Naive thymus-derived CD4-positive, alpha-beta T cell (primary cell): ENCODE results near the gene OR6N2. TPM values are rescaled to one million over a fixed set of nuclear protein-coding genes. Genes with fewer than 3 reads are reported as not detected.
A peak's percentile ranks its signal among the peaks of the same experiment; 100 is the strongest.

Experiments
- ATAC-seq: fragments of 150-1000 bp; cut with Tn5 transposase; 2 replicates; pipeline ENCODE4 v1.10.0; 2021; ENCODE audit warnings: mild to moderate bottlenecking, moderate library complexity
- CTCF ChIA-PET: fragments of 350-600 bp; sonication (Branson Sonifier 250); formaldehyde crosslinking; loops from one replicate; lab custom pipeline; 2021; ENCODE audit warnings: antibody characterized with exemption; lab: Charles Lee
- POLR2A ChIA-PET: fragments of 350-600 bp; sonication (Branson Sonifier 250); formaldehyde crosslinking; loops from one replicate; lab custom pipeline; 2021; ENCODE audit warnings: antibody characterized with exemption, inconsistent platforms; lab: Charles Lee
- DNase-seq, 9 donors: peaks; one replicate each; pipeline versions ENCODE4 v3.0.0 to v3.0.0-alpha.2; 2020 to 2022; ENCODE audit warnings: mixed read lengths in 1 of 9
- H3K27ac ChIP-seq: one replicate; pipeline ENCODE4 v1.7.0; 2013; ENCODE audit warnings: mild to moderate bottlenecking, low read depth, low read length, moderate library complexity
- H3K27me3 ChIP-seq, 2 donors: one replicate each; pipeline ENCODE4 v1.7.0; 2013; ENCODE audit warnings: low read length in 2 of 2, mild to moderate bottlenecking in 2 of 2, moderate library complexity in 2 of 2; ENCODE audit not compliant: control insufficient read depth in 2 of 2, insufficient read depth in 2 of 2
- H3K36me3 ChIP-seq, 3 experiments: 1 replicate in 2 of 3; 2 replicates in 1 of 3; pipeline ENCODE4 v1.7.0; 2013; ENCODE audit warnings: low read length in 3 of 3, mild to moderate bottlenecking in 3 of 3, moderate library complexity in 1 of 3; ENCODE audit not compliant: insufficient read depth in 3 of 3, control insufficient read depth in 2 of 3
- H3K4me1 ChIP-seq, 2 donors: one replicate each; pipeline ENCODE4 v1.7.0; 2013; ENCODE audit warnings: low read length in 2 of 2, mild to moderate bottlenecking in 2 of 2, moderate library complexity in 1 of 2; ENCODE audit not compliant: control insufficient read depth in 2 of 2, insufficient read depth in 2 of 2
- H3K4me3 ChIP-seq: 2 replicates; pipeline ENCODE4 v1.7.0; 2013; ENCODE audit warnings: mild to moderate bottlenecking, low read length
- H3K9me3 ChIP-seq, 3 experiments: 1 replicate in 2 of 3; 2 replicates in 1 of 3; pipeline ENCODE4 v1.7.0; 2013; ENCODE audit warnings: low read length in 3 of 3; ENCODE audit not compliant: control insufficient read depth in 2 of 3
- H3K27ac Mint-ChIP-seq, 9 donors: one replicate each; pipeline ENCODE4 v1.8.0; 2020 to 2022; ENCODE audit warnings: mixed read lengths in 9 of 9, mild to moderate bottlenecking in 8 of 9, moderate library complexity in 5 of 9, inconsistent platforms in 2 of 9
- H3K27me3 Mint-ChIP-seq, 5 donors: one replicate each; pipeline ENCODE4 v1.8.0; 2021 to 2022; ENCODE audit warnings: mixed read lengths in 5 of 5, mild to moderate bottlenecking in 1 of 5
- H3K36me3 Mint-ChIP-seq, 5 donors: one replicate each; pipeline ENCODE4 v1.8.0; 2020 to 2022; ENCODE audit warnings: mixed read lengths in 5 of 5, mild to moderate bottlenecking in 3 of 5, inconsistent platforms in 1 of 5
- H3K4me1 Mint-ChIP-seq, 7 donors: one replicate each; pipeline ENCODE4 v1.8.0; 2020 to 2022; ENCODE audit warnings: mixed read lengths in 7 of 7, mild to moderate bottlenecking in 3 of 7, inconsistent platforms in 1 of 7
- H3K4me3 Mint-ChIP-seq, 10 donors: one replicate each; pipeline ENCODE4 v1.8.0; 2020 to 2022; ENCODE audit warnings: mild to moderate bottlenecking in 10 of 10, mixed read lengths in 10 of 10, moderate library complexity in 6 of 10, inconsistent platforms in 2 of 10
- H3K9me3 Mint-ChIP-seq, 11 donors: one replicate each; pipeline ENCODE4 v1.8.0; 2020 to 2022; ENCODE audit warnings: mixed read lengths in 11 of 11, mild to moderate bottlenecking in 4 of 11, inconsistent platforms in 1 of 11, moderate library complexity in 1 of 11
- intact Hi-C, 2 donors: fragments of 100-400 bp; cut with micrococcal nuclease; formaldehyde crosslinking; loops; one replicate each; pipeline ENCODE4 v1.15.1; 2023
- polyA plus RNA-seq, 2 donors: library from polyadenylated mRNA; unstranded; fragments of 300-500 nt; fragmentation: Illumina TruSeq; gene quantifications; one replicate each; pipeline ENCODE4 v1.2.3, GENCODE V29; 2021
- total RNA-seq, 6 experiments: library from RNA in 5 of 6; stranded (reverse) in 5 of 6; gene quantifications; 1 replicate in 5 of 6; 2 replicates in 1 of 6; pipeline ENCODE4 v1.2.3 and lab custom pipeline; 2021 to 2026

The OR6N2 gene
- total and polyA plus RNA-seq, 7 experiments from 2014 or later, result 0.17 TPM; not detected in 6

DNA sequence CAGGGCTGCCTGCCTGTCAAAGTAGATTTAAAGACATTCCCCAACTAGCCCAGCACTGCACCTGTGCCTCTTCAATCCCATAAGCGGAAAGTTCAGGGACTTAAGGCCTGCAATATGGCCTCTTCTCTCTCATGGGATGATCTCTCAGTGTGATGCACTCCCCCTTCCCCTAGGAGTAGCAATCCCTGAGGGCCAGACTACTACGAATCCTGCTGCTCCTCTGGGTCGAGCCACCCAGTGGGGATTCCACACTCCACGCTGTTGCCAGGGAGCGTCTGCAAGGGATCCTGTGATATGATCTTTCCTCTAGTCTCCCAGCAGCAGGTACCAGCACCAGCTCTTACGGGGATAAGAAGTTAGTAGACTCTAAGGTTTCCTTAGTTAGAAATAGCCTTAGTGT is 13.2 kb upstream of the OR6N2 start:
- ATAC-seq (no peak), DNase-seq (no peak)
- Mint-ChIP-seq H3K27me3 (peaks cover 4 to 33% (median 9%) of the 10 kb centered on the region in 5 donors), H3K9me3 (no peaks in the 10 kb centered on the region), H3K4me3 (no peak overlapping the region), H3K27ac (no peak overlapping the region), H3K4me1 (peaks cover 0 to 4% (median 0%) of the 10 kb centered on the region in 7 donors), H3K36me3 (no peaks in the 10 kb centered on the region)
- no peaks in the 10 kb centered on the region for H3K9me3 ChIP-seq
- H3K27me3 ChIP-seq, result no peaks in the 10 kb centered on the region
- no peak overlapping the region for H3K4me3 ChIP-seq
- H3K36me3 ChIP-seq, result no peaks in the 10 kb centered on the region
- no peak overlapping the region for H3K27ac ChIP-seq
- ChIA-PET POLR2A (no interaction called here), CTCF (interaction anchor here (0.7 to 1.1 kb wide), 3 partner anchors 200 to 278 kb away, joined by 3 read pairs; no protein-coding TSS in a partner anchor)
- H3K4me1 ChIP-seq, result no peaks in the 10 kb centered on the region
- intact Hi-C loops, result no loop called here

DNA sequence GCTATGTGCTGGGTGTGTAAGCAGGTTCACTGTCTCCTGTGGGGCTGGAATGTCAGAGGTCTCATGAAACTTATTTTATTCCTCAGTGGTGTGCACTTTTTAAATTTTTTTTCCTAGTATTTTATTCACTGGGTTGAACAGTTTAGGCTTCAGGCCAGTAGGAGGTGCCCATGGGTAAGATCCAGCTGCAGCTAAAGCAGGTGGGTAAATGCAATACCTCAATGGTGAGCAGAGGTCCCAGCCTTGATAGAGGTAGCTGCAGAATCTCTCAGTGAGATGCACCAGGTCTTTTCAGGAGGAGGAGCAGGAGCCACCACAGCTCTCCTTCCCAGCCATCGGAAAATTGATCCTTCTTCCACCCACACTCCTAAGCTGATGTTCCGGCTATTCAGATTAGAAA is 12.6 kb upstream of the OR6N2 start:
- Histone ChIP-seq H3K27me3 (no peaks in the 10 kb centered on the region), H3K27ac (no peak overlapping the region), H3K9me3 (no peaks in the 10 kb centered on the region), H3K36me3 (no peaks in the 10 kb centered on the region), H3K4me1 (no peaks in the 10 kb centered on the region), H3K4me3 (no peak overlapping the region)
- peaks cover 0 to 4% (median 0%) of the 10 kb centered on the region in 7 donors for H3K4me1 Mint-ChIP-seq
- H3K9me3 Mint-ChIP-seq, result no peaks in the 10 kb centered on the region
- intact Hi-C loops, result loop anchor here (1.0 kb wide), 2 partner anchors 205 to 279 kb away; no protein-coding TSS in a partner anchor
- POLR2A ChIA-PET, result no interaction called here
- ATAC-seq, result peak; percentile 67
- no peak overlapping the region for H3K4me3 Mint-ChIP-seq
- no peak overlapping the region for H3K27ac Mint-ChIP-seq
- CTCF ChIA-PET, result interaction anchor here (0.7 to 1.1 kb wide), 3 partner anchors 201 to 278 kb away, joined by 3 read pairs; no protein-coding TSS in a partner anchor
- no peaks in the 10 kb centered on the region for H3K36me3 Mint-ChIP-seq
- DNase-seq, result peak in 3 of 9 donors; percentile 1 to 18 (median 8)
- H3K27me3 Mint-ChIP-seq, result peaks cover under 1 to 33% (median 9%) of the 10 kb centered on the region in 5 donors

DNA sequence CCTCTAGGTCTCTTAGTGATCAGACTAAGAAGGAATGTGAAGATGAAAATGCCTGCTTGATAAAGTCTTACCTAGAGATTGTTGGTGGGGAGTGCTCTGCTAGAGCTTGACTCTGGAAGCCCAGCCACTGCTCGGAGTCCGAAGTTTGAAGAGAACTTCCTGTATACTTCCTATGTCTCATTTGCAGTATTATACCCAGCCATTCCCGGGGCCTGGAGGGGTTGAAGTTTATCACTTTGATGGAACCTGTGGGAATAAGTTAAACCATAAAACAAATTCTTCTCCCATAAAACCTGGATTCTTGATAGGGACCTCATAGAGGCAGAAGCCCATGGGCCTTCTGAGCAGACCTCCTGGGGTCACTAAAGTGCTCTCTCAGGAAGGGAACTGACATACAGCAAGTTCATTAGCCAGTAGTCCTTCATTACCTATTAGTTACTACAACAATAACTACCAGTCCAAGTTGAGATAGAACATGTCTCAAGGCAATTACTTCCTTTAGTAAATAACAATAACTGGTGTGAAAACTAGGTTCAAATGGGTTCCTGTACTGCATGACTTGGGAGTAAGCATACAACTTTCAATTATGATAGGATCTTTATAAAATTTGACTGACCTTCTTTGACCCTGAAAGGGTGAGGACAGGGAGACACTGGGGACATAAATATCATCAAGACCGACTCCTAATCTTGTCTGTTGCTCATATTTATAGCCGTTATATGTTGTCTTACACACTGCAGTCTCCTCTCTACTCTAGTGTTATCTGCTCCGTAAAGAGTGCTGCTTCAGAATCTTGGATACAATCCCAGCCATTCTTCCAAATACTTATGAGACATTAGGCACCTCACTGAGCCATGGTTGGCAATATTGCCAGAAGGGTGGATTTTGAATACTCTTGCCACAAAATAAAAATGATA is 8.8 kb downstream of the OR6N2 start, which contains the start of gene OR6N1:
TSS of gene OR6N1 (minus strand) at position 246 of the 917 bp plus-strand sequence. CDS start 5,513 bp downstream, outside the sequence.
- no peak for DNase-seq
- Mint-ChIP-seq H3K27ac (no peak within 1 kb of the TSS), H3K4me3 (no peak within 1 kb of the TSS), H3K36me3 (no peaks in the 10 kb centered on the region), H3K27me3 (peaks cover 6 to 31% (median 14%) of the 10 kb centered on the region in 5 donors), H3K4me1 (no peaks in the 10 kb centered on the region), H3K9me3 (no peaks in the 10 kb centered on the region)
- intact Hi-C loops, result no loop called here
- ATAC-seq, result no peak
- no peaks in the 10 kb centered on the region for H3K9me3 ChIP-seq
- ChIA-PET POLR2A (no interaction called here), CTCF (no interaction called here)
- H3K4me3 ChIP-seq, result no peak within 1 kb of the TSS
- H3K4me1 ChIP-seq, result no peaks in the 10 kb centered on the region
- H3K27ac ChIP-seq, result no peak within 1 kb of the TSS
- no peaks in the 10 kb centered on the region for H3K27me3 ChIP-seq
- no peaks in the 10 kb centered on the region for H3K36me3 ChIP-seq

DNA sequence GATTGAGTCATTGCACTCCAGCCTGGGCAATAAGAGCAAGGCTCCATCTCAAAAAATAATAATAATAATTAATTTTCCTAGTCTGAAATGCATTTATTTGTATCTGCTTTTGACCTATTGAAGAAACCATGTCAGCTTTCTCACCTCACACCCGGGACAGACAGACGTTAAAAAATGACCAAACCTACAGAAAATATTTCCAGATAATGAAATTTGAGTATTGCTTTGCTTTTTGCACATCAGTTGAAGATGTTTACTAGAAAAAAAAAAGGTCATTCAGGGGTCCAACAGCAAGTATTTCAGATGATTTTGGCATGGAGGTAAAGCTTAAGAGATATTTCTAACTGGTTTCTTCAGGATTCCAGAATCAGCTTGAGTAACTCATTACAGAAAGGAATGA is 26.6 kb downstream of the OR6N2 start, which contains the start of gene OR6K6:
TSS of gene OR6K6 (plus strand) at position 301 of the 400 bp plus-strand sequence. CDS start 168 bp downstream, outside the sequence.
- H3K27me3 Mint-ChIP-seq, result peaks cover 8 to 25% (median 18%) of the 10 kb centered on the region in 5 donors
- no peaks in the 10 kb centered on the region for H3K4me1 Mint-ChIP-seq
- intact Hi-C loops, result no loop called here
- ATAC-seq, result no peak
- POLR2A ChIA-PET, result no interaction called here
- no peaks in the 10 kb centered on the region for H3K9me3 ChIP-seq
- no peak within 1 kb of the TSS for H3K4me3 ChIP-seq
- no peaks in the 10 kb centered on the region for H3K36me3 ChIP-seq
- no peaks in the 10 kb centered on the region for H3K4me1 ChIP-seq
- H3K27me3 ChIP-seq, result no peaks in the 10 kb centered on the region
- H3K4me3 Mint-ChIP-seq, result no peak within 1 kb of the TSS
- DNase-seq, result no peak
- CTCF ChIA-PET, result no interaction called here
- no peak within 1 kb of the TSS for H3K27ac Mint-ChIP-seq
- H3K9me3 Mint-ChIP-seq, result peaks cover 0 to 3% (median 0%) of the 10 kb centered on the region in 11 donors
- no peaks in the 10 kb centered on the region for H3K36me3 Mint-ChIP-seq
- no peak within 1 kb of the TSS for H3K27ac ChIP-seq

DNA sequence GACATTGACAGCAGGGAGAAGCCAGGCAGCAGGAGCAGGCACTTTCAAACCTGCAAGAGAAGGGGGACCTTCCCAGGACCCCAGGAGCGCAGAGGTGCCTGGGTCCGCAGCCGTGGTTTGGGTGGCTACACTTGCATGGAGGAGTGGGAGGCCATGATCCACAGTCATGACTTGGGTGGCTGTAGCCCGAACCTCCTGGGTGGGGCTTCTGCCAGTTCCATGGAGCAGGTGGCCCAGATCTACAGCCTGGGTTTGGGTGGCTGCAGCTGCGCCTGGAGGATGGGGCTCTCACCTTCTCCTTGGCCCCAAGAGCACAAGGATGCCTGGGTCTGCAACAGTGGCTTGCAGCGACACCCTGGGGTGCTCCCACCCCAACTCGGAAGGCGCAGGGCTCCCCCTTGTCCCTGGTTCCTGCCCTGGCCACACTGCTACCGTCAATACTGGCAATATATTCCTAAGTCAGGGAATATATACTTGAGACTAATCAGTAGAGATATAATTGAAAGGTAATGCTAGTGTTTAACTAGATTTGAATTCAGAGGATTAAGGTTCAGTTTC is 28.8 kb downstream of the OR6N2 start:
- H3K4me3 ChIP-seq, result no peak overlapping the region
- no peaks in the 10 kb centered on the region for H3K27me3 ChIP-seq
- H3K27me3 Mint-ChIP-seq, result peaks cover 6 to 15% (median 12%) of the 10 kb centered on the region in 5 donors
- intact Hi-C loops, result no loop called here
- H3K36me3 Mint-ChIP-seq, result no peaks in the 10 kb centered on the region
- H3K36me3 ChIP-seq, result no peaks in the 10 kb centered on the region
- POLR2A ChIA-PET, result no interaction called here
- DNase-seq (no peak), ATAC-seq (no peak)
- no peaks in the 10 kb centered on the region for H3K4me1 ChIP-seq
- peaks cover 0 to 6% (median 0%) of the 10 kb centered on the region in 11 donors for H3K9me3 Mint-ChIP-seq
- CTCF ChIA-PET, result no interaction called here
- no peak overlapping the region for H3K4me3 Mint-ChIP-seq
- no peak overlapping the region for H3K27ac ChIP-seq
- H3K9me3 ChIP-seq, result no peaks in the 10 kb centered on the region
- no peak overlapping the region for H3K27ac Mint-ChIP-seq
- H3K4me1 Mint-ChIP-seq, result no peaks in the 10 kb centered on the region

DNA sequence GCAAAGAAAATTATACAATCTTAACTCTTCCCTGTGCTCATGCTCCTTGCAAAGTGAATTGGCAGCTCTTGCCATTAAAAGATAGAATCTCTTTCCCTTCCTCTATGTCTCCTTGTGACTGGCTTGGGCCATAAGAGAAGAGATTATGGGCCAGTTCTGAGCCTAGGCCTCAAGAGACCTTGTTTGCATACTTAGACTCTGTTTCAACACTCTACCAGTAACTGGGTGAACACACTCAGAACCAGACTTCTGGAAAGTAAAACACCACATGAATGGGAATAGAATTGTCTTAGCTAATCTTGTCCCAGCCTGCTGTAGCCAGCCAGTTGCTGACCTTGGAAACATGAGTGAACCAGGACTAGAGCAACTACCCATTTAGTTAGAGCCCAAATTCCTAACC is 45.2 kb downstream of the OR6N2 start:
- H3K27me3 Mint-ChIP-seq, result peaks cover 14 to 22% (median 17%) of the 10 kb centered on the region in 5 donors
- peaks cover 0 to 5% of the 10 kb centered on the region in 2 donors for H3K27me3 ChIP-seq
- no peaks in the 10 kb centered on the region for H3K36me3 ChIP-seq
- CTCF ChIA-PET, result no interaction called here
- H3K9me3 Mint-ChIP-seq, result no peaks in the 10 kb centered on the region
- DNase-seq (no peak), ATAC-seq (no peak)
- H3K4me1 ChIP-seq, result no peaks in the 10 kb centered on the region
- intact Hi-C loops, result no loop called here
- H3K36me3 Mint-ChIP-seq, result no peaks in the 10 kb centered on the region
- no peaks in the 10 kb centered on the region for H3K9me3 ChIP-seq
- no peaks in the 10 kb centered on the region for H3K4me1 Mint-ChIP-seq
- H3K4me3 Mint-ChIP-seq, result no peak overlapping the region
- H3K27ac Mint-ChIP-seq, result no peak overlapping the region
- H3K27ac ChIP-seq, result no peak overlapping the region
- no peak overlapping the region for H3K4me3 ChIP-seq
- POLR2A ChIA-PET, result no interaction called here
